ENCODE measurements around the gene LEKR1.

Gene LEKR1

GRCh38 chr3:156919818-156920217 lies 93.7 kb downstream of the LEKR1 start:
- no peak overlapping the region for H3K4me3 ChIP-seq (ENCODE audit: control insufficient read depth, low read depth, low read length)
- no peak for TF ChIP-seq CTCF (IDR thresholded peaks at IDR 0.05; ENCODE audit: control insufficient read depth, insufficient read depth, low read depth, low read length, missing control alignments)
- no peak for DNase-seq (ENCODE audit: low read depth)

- TF ChIP-seq CTCF (IDR thresholded peaks at IDR 0.05; ENCODE audit: control insufficient read depth, insufficient read depth, low read depth, low read length, missing control alignments), result no peak
- no peak overlapping the region for H3K4me3 ChIP-seq (ENCODE audit: control insufficient read depth, low read depth, low read length)
- DNase-seq (ENCODE audit: low read depth), result no peak
Observed at GRCh38 chr3:156920399-156920798, 94.2 kb downstream of the LEKR1 start.

GRCh38 chr3:156923349-156923748 lies 97.2 kb downstream of the LEKR1 start:
- no peak for TF ChIP-seq CTCF (IDR thresholded peaks at IDR 0.05; ENCODE audit: control insufficient read depth, insufficient read depth, low read depth, low read length, missing control alignments)
- no peak overlapping the region for H3K4me3 ChIP-seq (ENCODE audit: control insufficient read depth, low read depth, low read length)
- no peak for DNase-seq (ENCODE audit: low read depth)

GRCh38 chr3:156938724-156939123 lies 112.6 kb downstream of the LEKR1 start:
- DNase-seq (ENCODE audit: low read depth), result no peak
- no peak overlapping the region for H3K4me3 ChIP-seq (ENCODE audit: control insufficient read depth, low read depth, low read length)
- TF ChIP-seq CTCF (IDR thresholded peaks at IDR 0.05; ENCODE audit: control insufficient read depth, insufficient read depth, low read depth, low read length, missing control alignments), result no peak

- no peak overlapping the region for H3K4me3 ChIP-seq (ENCODE audit: control insufficient read depth, low read depth, low read length)
- no peak for DNase-seq (ENCODE audit: low read depth)
- TF ChIP-seq CTCF (IDR thresholded peaks at IDR 0.05; ENCODE audit: control insufficient read depth, insufficient read depth, low read depth, low read length, missing control alignments), result no peak
Observed at GRCh38 chr3:156939315-156939714, 113.2 kb downstream of the LEKR1 start.

- H3K4me3 ChIP-seq (ENCODE audit: control insufficient read depth, low read depth, low read length), result no peak overlapping the region
- DNase-seq (ENCODE audit: low read depth), result no peak
- no peak for TF ChIP-seq CTCF (IDR thresholded peaks at IDR 0.05; ENCODE audit: control insufficient read depth, insufficient read depth, low read depth, low read length, missing control alignments)
Observed at GRCh38 chr3:156941311-156941710, 115.2 kb downstream of the LEKR1 start.

Measured in AG09309 (cell line).